Measurements from ENCODE around the gene MAVS. TPM values are rescaled to one million over a fixed set of nuclear protein-coding genes. Genes with fewer than 3 reads are reported as not detected.

Gene MAVS
- total and polyA plus RNA-seq, 5 donors from 2014 or later, result 3.5 to 26.1 (median 3.8) TPM

- Mint-ChIP-seq H3K27ac (no peak overlapping the region), H3K4me3 (no peak overlapping the region), H3K4me1 (peaks cover 0 to 7% (median 1%) of the 10 kb centered on the region in 4 donors), H3K27me3 (no peaks in the 10 kb centered on the region), H3K9me3 (no peaks in the 10 kb centered on the region), H3K36me3 (peaks cover 27% of the 10 kb centered on the region)
- Histone ChIP-seq H3K27me3 (ENCODE audit: control insufficient read depth, insufficient read depth, low read length) (no peaks in the 10 kb centered on the region), H3K36me3 (ENCODE audit: control insufficient read depth, insufficient read depth, low read length) (peaks cover 51% of the 10 kb centered on the region), H3K4me1 (ENCODE audit: control insufficient read depth, insufficient read depth, low read length, poor library complexity, severe bottlenecking) (no peaks in the 10 kb centered on the region), H3K27ac (ENCODE audit: insufficient read depth, low read length, poor library complexity, severe bottlenecking) (no peak overlapping the region), H3K9me3 (ENCODE audit: control insufficient read depth in 2 of 2, low read length in 2 of 2) (no peaks in the 10 kb centered on the region), H3K4me3 (ENCODE audit: low read depth, low read length) (no peak overlapping the region)
- ATAC-seq (ENCODE audit: low read depth in 2 of 2) (no peak), DNase-seq (no peak)
These were observed 19.8 kb downstream of the MAVS start for GRCh38 chr20:3866464-3866863.

- no peak overlapping the region for H3K27ac ChIP-seq (ENCODE audit: insufficient read depth, low read length, poor library complexity, severe bottlenecking)
- no peak for ATAC-seq (ENCODE audit: low read depth in 2 of 2)
- peaks cover 38% of the 10 kb centered on the region for H3K36me3 ChIP-seq (ENCODE audit: control insufficient read depth, insufficient read depth, low read length)
- no peaks in the 10 kb centered on the region for H3K4me1 ChIP-seq (ENCODE audit: control insufficient read depth, insufficient read depth, low read length, poor library complexity, severe bottlenecking)
- no peaks in the 10 kb centered on the region for H3K27me3 ChIP-seq (ENCODE audit: control insufficient read depth, insufficient read depth, low read length)
- Mint-ChIP-seq H3K36me3 (peaks cover 23% of the 10 kb centered on the region), H3K27ac (no peak overlapping the region), H3K4me3 (no peak overlapping the region), H3K27me3 (no peaks in the 10 kb centered on the region), H3K9me3 (no peaks in the 10 kb centered on the region), H3K4me1 (peaks cover under 1 to 8% (median 4%) of the 10 kb centered on the region in 4 donors)
- DNase-seq, result no peak
- no peaks in the 10 kb centered on the region for H3K9me3 ChIP-seq (ENCODE audit: control insufficient read depth in 2 of 2, low read length in 2 of 2)
- no peak overlapping the region for H3K4me3 ChIP-seq (ENCODE audit: low read depth, low read length)
These were observed 21.2 kb downstream of the MAVS start for GRCh38 chr20:3867802-3868201.

- H3K4me1 Mint-ChIP-seq, result peaks cover 0 to 18% (median 5%) of the 10 kb centered on the region in 4 donors
- ATAC-seq (ENCODE audit: low read depth in 2 of 2) (no peak), DNase-seq (no peak)
- Histone ChIP-seq H3K36me3 (ENCODE audit: control insufficient read depth, insufficient read depth, low read length) (peaks cover 31% of the 10 kb centered on the region), H3K4me1 (ENCODE audit: control insufficient read depth, insufficient read depth, low read length, poor library complexity, severe bottlenecking) (no peaks in the 10 kb centered on the region), H3K27ac (ENCODE audit: insufficient read depth, low read length, poor library complexity, severe bottlenecking) (no peak overlapping the region), H3K9me3 (ENCODE audit: control insufficient read depth in 2 of 2, low read length in 2 of 2) (no peaks in the 10 kb centered on the region), H3K27me3 (ENCODE audit: control insufficient read depth, insufficient read depth, low read length) (no peaks in the 10 kb centered on the region), H3K4me3 (ENCODE audit: low read depth, low read length) (no peak overlapping the region)
- H3K9me3 Mint-ChIP-seq, result no peaks in the 10 kb centered on the region
- no peaks in the 10 kb centered on the region for H3K27me3 Mint-ChIP-seq
- H3K27ac Mint-ChIP-seq, result peak overlapping the region in 2 of 3 donors; percentile 10 to 63
- no peak overlapping the region for H3K4me3 Mint-ChIP-seq
- H3K36me3 Mint-ChIP-seq, result peaks cover 20% of the 10 kb centered on the region
These were observed 23.4 kb downstream of the MAVS start for GRCh38 chr20:3869839-3870634.

GRCh38 chr20:3871550-3872265 is 25.1 kb downstream of the MAVS start:
- H3K4me1 Mint-ChIP-seq, result peaks cover 5 to 24% (median 8%) of the 10 kb centered on the region in 4 donors
- H3K36me3 ChIP-seq (ENCODE audit: control insufficient read depth, insufficient read depth, low read length), result peaks cover 18% of the 10 kb centered on the region

GRCh38 chr20:3873507-3873906 is 26.9 kb downstream of the MAVS start:
- Histone ChIP-seq H3K27ac (ENCODE audit: insufficient read depth, low read length, poor library complexity, severe bottlenecking) (no peak overlapping the region), H3K27me3 (ENCODE audit: control insufficient read depth, insufficient read depth, low read length) (no peaks in the 10 kb centered on the region), H3K36me3 (ENCODE audit: control insufficient read depth, insufficient read depth, low read length) (peaks cover 15% of the 10 kb centered on the region), H3K4me3 (ENCODE audit: low read depth, low read length) (no peak overlapping the region), H3K9me3 (ENCODE audit: control insufficient read depth in 2 of 2, low read length in 2 of 2) (no peaks in the 10 kb centered on the region), H3K4me1 (ENCODE audit: control insufficient read depth, insufficient read depth, low read length, poor library complexity, severe bottlenecking) (no peaks in the 10 kb centered on the region)
- Mint-ChIP-seq H3K9me3 (no peaks in the 10 kb centered on the region), H3K27me3 (no peaks in the 10 kb centered on the region), H3K27ac (peak overlapping the region in 1 of 3 donors; percentile 54), H3K36me3 (peaks cover 28% of the 10 kb centered on the region), H3K4me1 (peaks cover 5 to 22% (median 10%) of the 10 kb centered on the region in 4 donors), H3K4me3 (no peak overlapping the region)
- no peak for DNase-seq
- ATAC-seq (ENCODE audit: low read depth in 2 of 2), result no peak

More at GRCh38 chr20:3871550-3872265, 25.1 kb downstream of the MAVS start:
- peaks cover 24% of the 10 kb centered on the region for H3K36me3 Mint-ChIP-seq
- no peaks in the 10 kb centered on the region for H3K4me1 ChIP-seq (ENCODE audit: control insufficient read depth, insufficient read depth, low read length, poor library complexity, severe bottlenecking)
- no peak for DNase-seq
- H3K27me3 ChIP-seq (ENCODE audit: control insufficient read depth, insufficient read depth, low read length), result no peaks in the 10 kb centered on the region
- H3K9me3 ChIP-seq (ENCODE audit: control insufficient read depth in 2 of 2, low read length in 2 of 2), result no peaks in the 10 kb centered on the region
- H3K27me3 Mint-ChIP-seq, result no peaks in the 10 kb centered on the region
- ATAC-seq (ENCODE audit: low read depth in 2 of 2), result no peak
- H3K27ac Mint-ChIP-seq, result peak overlapping the region in 2 of 3 donors; percentile 62 to 71
- H3K27ac ChIP-seq (ENCODE audit: insufficient read depth, low read length, poor library complexity, severe bottlenecking), result no peak overlapping the region
- H3K4me3 ChIP-seq (ENCODE audit: low read depth, low read length), result no peak overlapping the region
- H3K4me3 Mint-ChIP-seq, result no peak overlapping the region
- H3K9me3 Mint-ChIP-seq, result no peaks in the 10 kb centered on the region

- Mint-ChIP-seq H3K36me3 (peaks cover 29% of the 10 kb centered on the region), H3K27me3 (no peaks in the 10 kb centered on the region), H3K9me3 (no peaks in the 10 kb centered on the region), H3K27ac (peak overlapping the region in 2 of 3 donors; percentile 15 to 80), H3K4me1 (peaks cover 5 to 22% (median 10%) of the 10 kb centered on the region in 4 donors), H3K4me3 (no peak overlapping the region)
- DNase-seq, result no peak
- H3K27me3 ChIP-seq (ENCODE audit: control insufficient read depth, insufficient read depth, low read length), result no peaks in the 10 kb centered on the region
- ATAC-seq (ENCODE audit: low read depth in 2 of 2), result no peak
- H3K4me1 ChIP-seq (ENCODE audit: control insufficient read depth, insufficient read depth, low read length, poor library complexity, severe bottlenecking), result no peaks in the 10 kb centered on the region
- H3K9me3 ChIP-seq (ENCODE audit: control insufficient read depth in 2 of 2, low read length in 2 of 2), result no peaks in the 10 kb centered on the region
- no peak overlapping the region for H3K4me3 ChIP-seq (ENCODE audit: low read depth, low read length)
- no peak overlapping the region for H3K27ac ChIP-seq (ENCODE audit: insufficient read depth, low read length, poor library complexity, severe bottlenecking)
- H3K36me3 ChIP-seq (ENCODE audit: control insufficient read depth, insufficient read depth, low read length), result peaks cover 15% of the 10 kb centered on the region
These were observed 27.7 kb downstream of the MAVS start for GRCh38 chr20:3874194-3874844.

- Histone ChIP-seq H3K27ac (ENCODE audit: insufficient read depth, low read length, poor library complexity, severe bottlenecking) (no peak overlapping the region), H3K9me3 (ENCODE audit: control insufficient read depth in 2 of 2, low read length in 2 of 2) (no peaks in the 10 kb centered on the region), H3K4me1 (ENCODE audit: control insufficient read depth, insufficient read depth, low read length, poor library complexity, severe bottlenecking) (no peaks in the 10 kb centered on the region), H3K27me3 (ENCODE audit: control insufficient read depth, insufficient read depth, low read length) (no peaks in the 10 kb centered on the region), H3K4me3 (ENCODE audit: low read depth, low read length) (no peak overlapping the region), H3K36me3 (ENCODE audit: control insufficient read depth, insufficient read depth, low read length) (peaks cover 15% of the 10 kb centered on the region)
- ATAC-seq (ENCODE audit: low read depth in 2 of 2) (no peak), DNase-seq (no peak)
- Mint-ChIP-seq H3K36me3 (peaks cover 29% of the 10 kb centered on the region), H3K9me3 (no peaks in the 10 kb centered on the region), H3K4me3 (no peak overlapping the region), H3K27ac (peak overlapping the region in 1 of 3 donors; percentile 80), H3K27me3 (no peaks in the 10 kb centered on the region), H3K4me1 (peaks cover 5 to 22% (median 10%) of the 10 kb centered on the region in 4 donors)
These were observed 28.8 kb downstream of the MAVS start for GRCh38 chr20:3875378-3875974.

Measured in CD4-positive, CD25-positive, alpha-beta regulatory T cell (primary cell).